Measurements from ENCODE around the gene NDC1.
"Not testable (repeated sequence)": the region's sequence is repeated elsewhere in the genome, so short reads cannot be mapped to it uniquely, and the experiment has no call there.

Gene NDC1

GRCh38 chr1:53766194-53766742 is 71.8 kb downstream of the NDC1 start:
- Mint-ChIP-seq H3K4me3 (no peak overlapping the region), H3K27ac (peak overlapping the region; percentile 37), H3K9me3 (peaks cover 7% of the 10 kb centered on the region), H3K4me1 (ENCODE audit: low read depth) (peaks cover 25% of the 10 kb centered on the region), H3K27me3 (no peaks in the 10 kb centered on the region), H3K36me3 (ENCODE audit: low read depth) (peaks cover 89% of the 10 kb centered on the region)
- no peak for DNase-seq

GRCh38 chr1:53765657-53766056 is 72.4 kb downstream of the NDC1 start:
- DNase-seq: no peak
- H3K9me3 Mint-ChIP-seq: peaks cover 7% of the 10 kb centered on the region
- no peak overlapping the region for H3K4me3 Mint-ChIP-seq
- no peaks in the 10 kb centered on the region for H3K27me3 Mint-ChIP-seq
- peaks cover 83% of the 10 kb centered on the region for H3K36me3 Mint-ChIP-seq (ENCODE audit: low read depth)
- peaks cover 25% of the 10 kb centered on the region for H3K4me1 Mint-ChIP-seq (ENCODE audit: low read depth)
- peak overlapping the region; percentile 37 for H3K27ac Mint-ChIP-seq

GRCh38 chr1:53763911-53764310 is 74.2 kb downstream of the NDC1 start:
- no peak for DNase-seq
- peaks cover 24% of the 10 kb centered on the region for H3K4me1 Mint-ChIP-seq (ENCODE audit: low read depth)
- H3K4me3 Mint-ChIP-seq: no peak overlapping the region
- peaks cover 78% of the 10 kb centered on the region for H3K36me3 Mint-ChIP-seq (ENCODE audit: low read depth)
- H3K9me3 Mint-ChIP-seq: peaks cover 7% of the 10 kb centered on the region
- no peaks in the 10 kb centered on the region for H3K27me3 Mint-ChIP-seq
- H3K27ac Mint-ChIP-seq: peak overlapping the region; percentile 20

GRCh38 chr1:53763461-53763860 is 74.6 kb downstream of the NDC1 start:
- H3K9me3 Mint-ChIP-seq: peaks cover 7% of the 10 kb centered on the region
- no peak overlapping the region for H3K27ac Mint-ChIP-seq
- H3K27me3 Mint-ChIP-seq: no peaks in the 10 kb centered on the region
- no peak for DNase-seq
- H3K36me3 Mint-ChIP-seq (ENCODE audit: low read depth): peaks cover 73% of the 10 kb centered on the region
- H3K4me3 Mint-ChIP-seq: no peak overlapping the region
- peaks cover 24% of the 10 kb centered on the region for H3K4me1 Mint-ChIP-seq (ENCODE audit: low read depth)

- H3K27ac Mint-ChIP-seq; H3K27me3 Mint-ChIP-seq; H3K4me1 Mint-ChIP-seq (ENCODE audit: low read depth); DNase-seq; H3K4me3 Mint-ChIP-seq; H3K9me3 Mint-ChIP-seq: not testable (repeated sequence)
- H3K36me3 Mint-ChIP-seq (ENCODE audit: low read depth): peaks cover 44% of the 10 kb centered on the region
Measured at GRCh38 chr1:53760497-53760896, 77.6 kb downstream of the NDC1 start.

GRCh38 chr1:53755874-53756273 is 82.2 kb downstream of the NDC1 start:
- no peak for DNase-seq
- Mint-ChIP-seq H3K36me3 (ENCODE audit: low read depth) (peaks cover 7% of the 10 kb centered on the region), H3K9me3 (no peaks in the 10 kb centered on the region), H3K27me3 (no peaks in the 10 kb centered on the region), H3K4me1 (ENCODE audit: low read depth) (peaks cover 3% of the 10 kb centered on the region), H3K27ac (no peak overlapping the region), H3K4me3 (no peak overlapping the region)

GRCh38 chr1:53754484-53755312 is 83.4 kb downstream of the NDC1 start:
- Mint-ChIP-seq H3K36me3 (ENCODE audit: low read depth) (peaks cover 2% of the 10 kb centered on the region), H3K27me3 (no peaks in the 10 kb centered on the region), H3K9me3 (no peaks in the 10 kb centered on the region), H3K4me1 (ENCODE audit: low read depth) (peaks cover 3% of the 10 kb centered on the region), H3K4me3 (no peak overlapping the region), H3K27ac (no peak overlapping the region)
- no peak for DNase-seq

GRCh38 chr1:53752281-53752680 is 85.8 kb downstream of the NDC1 start:
- no peaks in the 10 kb centered on the region for H3K36me3 Mint-ChIP-seq (ENCODE audit: low read depth)
- DNase-seq: no peak
- no peaks in the 10 kb centered on the region for H3K9me3 Mint-ChIP-seq
- H3K27me3 Mint-ChIP-seq: no peaks in the 10 kb centered on the region
- H3K4me1 Mint-ChIP-seq (ENCODE audit: low read depth): peaks cover 3% of the 10 kb centered on the region
- no peak overlapping the region for H3K4me3 Mint-ChIP-seq
- no peak overlapping the region for H3K27ac Mint-ChIP-seq

- H3K36me3 Mint-ChIP-seq (ENCODE audit: low read depth): no peaks in the 10 kb centered on the region
- H3K9me3 Mint-ChIP-seq: peaks cover 5% of the 10 kb centered on the region
- no peak overlapping the region for H3K4me3 Mint-ChIP-seq
- DNase-seq: no peak
- no peak overlapping the region for H3K27ac Mint-ChIP-seq
- peaks cover 1% of the 10 kb centered on the region for H3K4me1 Mint-ChIP-seq (ENCODE audit: low read depth)
- H3K27me3 Mint-ChIP-seq: peaks cover 10% of the 10 kb centered on the region
Measured at GRCh38 chr1:53747841-53748240, 90.3 kb downstream of the NDC1 start.

GRCh38 chr1:53740621-53741105 is 97.4 kb downstream of the NDC1 start:
- Mint-ChIP-seq H3K9me3 (peaks cover 7% of the 10 kb centered on the region), H3K27ac (no peak overlapping the region), H3K4me1 (ENCODE audit: low read depth) (peaks cover 2% of the 10 kb centered on the region), H3K36me3 (ENCODE audit: low read depth) (no peaks in the 10 kb centered on the region), H3K4me3 (no peak overlapping the region), H3K27me3 (peaks cover 62% of the 10 kb centered on the region)
- no peak for DNase-seq

GRCh38 chr1:53739109-53739681 is 98.9 kb downstream of the NDC1 start, which contains the start of gene GLIS1:
Gene GLIS1 (minus strand): TSS chr1:53739164. CDS start chr1:53738064, 1,100 bp downstream.
- H3K36me3 Mint-ChIP-seq (ENCODE audit: low read depth): no peaks in the 10 kb centered on the region
- H3K9me3 Mint-ChIP-seq: peaks cover 7% of the 10 kb centered on the region
- peaks cover 2% of the 10 kb centered on the region for H3K4me1 Mint-ChIP-seq (ENCODE audit: low read depth)
- DNase-seq: peak; percentile 75
- H3K27me3 Mint-ChIP-seq: peaks cover 73% of the 10 kb centered on the region
- H3K27ac Mint-ChIP-seq: no peak within 1 kb of the TSS
- H3K4me3 Mint-ChIP-seq: peak within 1 kb of the TSS; percentile 59

- Mint-ChIP-seq H3K9me3 (peaks cover 7% of the 10 kb centered on the region), H3K36me3 (ENCODE audit: low read depth) (no peaks in the 10 kb centered on the region), H3K27me3 (peaks cover 77% of the 10 kb centered on the region), H3K27ac (no peak overlapping the region), H3K4me1 (ENCODE audit: low read depth) (peaks cover 2% of the 10 kb centered on the region), H3K4me3 (peak overlapping the region; percentile 49)
- DNase-seq: peak; percentile 34
Measured at GRCh38 chr1:53738205-53739108, 99.6 kb downstream of the NDC1 start.

GRCh38 chr1:53737648-53738204 is 100.4 kb downstream of the NDC1 start:
- DNase-seq: peak; percentile 35
- no peaks in the 10 kb centered on the region for H3K36me3 Mint-ChIP-seq (ENCODE audit: low read depth)
- H3K27ac Mint-ChIP-seq: no peak overlapping the region
- H3K4me1 Mint-ChIP-seq (ENCODE audit: low read depth): peaks cover 2% of the 10 kb centered on the region
- H3K27me3 Mint-ChIP-seq: peaks cover 73% of the 10 kb centered on the region
- peaks cover 2% of the 10 kb centered on the region for H3K9me3 Mint-ChIP-seq
- H3K4me3 Mint-ChIP-seq: peak overlapping the region; percentile 13

GRCh38 chr1:53736290-53736689 is 101.8 kb downstream of the NDC1 start:
- H3K27me3 Mint-ChIP-seq: peaks cover 66% of the 10 kb centered on the region
- H3K4me3 Mint-ChIP-seq: no peak overlapping the region

More at GRCh38 chr1:53736290-53736689, 101.8 kb downstream of the NDC1 start:
- Mint-ChIP-seq H3K4me1 (ENCODE audit: low read depth) (peaks cover 2% of the 10 kb centered on the region), H3K36me3 (ENCODE audit: low read depth) (no peaks in the 10 kb centered on the region), H3K9me3 (no peaks in the 10 kb centered on the region), H3K27ac (no peak overlapping the region)
- no peak for DNase-seq

Measured in activated T-cell treated with anti-CD3 and anti-CD28 coated beads, Interleukin-2, amount 50 U/mL, for 24 hours (primary cell).